Stimulated activated CD8-positive, alpha-beta memory T cell treated with anti-CD3 and anti-CD28 coated beads, Interleukin-2, amount 100 ng/mL, for 1 hour (primary cell): ENCODE measurements around the gene EFHC2.
"Not testable (repeated sequence)": the region's sequence is repeated elsewhere in the genome, so short reads cannot be mapped to it uniquely, and the experiment has no call there.

ENCODE experiments used
- DNase-seq, 2 donors: peaks; one replicate each; pipeline ENCODE4 v3.0.0-alpha.2; 2020; ENCODE audit warnings: low read depth in 2 of 2

EFHC2 gene

GRCh38 chrX:44234541-44234940 lies 108.9 kb downstream of the EFHC2 start:
- DNase-seq, result no peak

- no peak for DNase-seq
Observed at GRCh38 chrX:44234116-44234515, 109.4 kb downstream of the EFHC2 start.

- DNase-seq, result no peak
Observed at GRCh38 chrX:44232081-44232480, 111.4 kb downstream of the EFHC2 start.

GRCh38 chrX:44228621-44229020 lies 114.9 kb downstream of the EFHC2 start:
- no peak for DNase-seq

- DNase-seq, result no peak
Observed at GRCh38 chrX:44227991-44228390, 115.5 kb downstream of the EFHC2 start.

- no peak for DNase-seq
Observed at GRCh38 chrX:44225667-44226066, 117.8 kb downstream of the EFHC2 start.

GRCh38 chrX:44224760-44225159 lies 118.7 kb downstream of the EFHC2 start:
- DNase-seq, result no peak

GRCh38 chrX:44223150-44223549 lies 120.3 kb downstream of the EFHC2 start:
- DNase-seq, result no peak

GRCh38 chrX:44218465-44218864 lies 125.0 kb downstream of the EFHC2 start:
- no peak for DNase-seq

GRCh38 chrX:44216171-44216570 lies 127.3 kb downstream of the EFHC2 start:
- DNase-seq, result no peak

GRCh38 chrX:44203791-44204190 lies 139.7 kb downstream of the EFHC2 start:
- DNase-seq, result no peak

- no peak for DNase-seq
Observed at GRCh38 chrX:44202596-44202995, 140.9 kb downstream of the EFHC2 start.

- DNase-seq, result no peak
Observed at GRCh38 chrX:44189116-44189515, 154.4 kb downstream of the EFHC2 start.

GRCh38 chrX:44187915-44188314 lies 155.6 kb downstream of the EFHC2 start:
- not testable (repeated sequence) for DNase-seq

- DNase-seq, result no peak
Observed at GRCh38 chrX:44183329-44183728, 160.1 kb downstream of the EFHC2 start.

GRCh38 chrX:44178274-44179053 lies 165.0 kb downstream of the EFHC2 start:
- DNase-seq, result no peak

GRCh38 chrX:44175455-44175854 lies 168.0 kb downstream of the EFHC2 start:
- DNase-seq, result no peak

GRCh38 chrX:44174061-44174460 lies 169.4 kb downstream of the EFHC2 start:
- DNase-seq, result no peak

- no peak for DNase-seq
Observed at GRCh38 chrX:44173219-44173618, 170.3 kb downstream of the EFHC2 start.

GRCh38 chrX:44167116-44167515 lies 176.4 kb downstream of the EFHC2 start:
- no peak for DNase-seq

- DNase-seq, result no peak
Observed at GRCh38 chrX:44162964-44163475, 180.5 kb downstream of the EFHC2 start.

GRCh38 chrX:44157858-44158257 lies 185.6 kb downstream of the EFHC2 start:
- DNase-seq, result no peak

- no peak for DNase-seq
Observed at GRCh38 chrX:44157283-44157682, 186.2 kb downstream of the EFHC2 start.

- DNase-seq, result no peak
Observed at GRCh38 chrX:44156726-44157125, 186.7 kb downstream of the EFHC2 start.
